NCI-H187 (cell line): ENCODE data around the gene MEN1.
"Not testable (repeated sequence)": the region's sequence is repeated elsewhere in the genome, so short reads cannot be mapped to it uniquely, and the experiment has no call there.

Experiments
- DNase-seq, 2 experiments: peaks; one replicate each; lab custom pipeline; 2025; lab: John Stamatoyannopoulos, UW

MEN1 gene

DNA sequence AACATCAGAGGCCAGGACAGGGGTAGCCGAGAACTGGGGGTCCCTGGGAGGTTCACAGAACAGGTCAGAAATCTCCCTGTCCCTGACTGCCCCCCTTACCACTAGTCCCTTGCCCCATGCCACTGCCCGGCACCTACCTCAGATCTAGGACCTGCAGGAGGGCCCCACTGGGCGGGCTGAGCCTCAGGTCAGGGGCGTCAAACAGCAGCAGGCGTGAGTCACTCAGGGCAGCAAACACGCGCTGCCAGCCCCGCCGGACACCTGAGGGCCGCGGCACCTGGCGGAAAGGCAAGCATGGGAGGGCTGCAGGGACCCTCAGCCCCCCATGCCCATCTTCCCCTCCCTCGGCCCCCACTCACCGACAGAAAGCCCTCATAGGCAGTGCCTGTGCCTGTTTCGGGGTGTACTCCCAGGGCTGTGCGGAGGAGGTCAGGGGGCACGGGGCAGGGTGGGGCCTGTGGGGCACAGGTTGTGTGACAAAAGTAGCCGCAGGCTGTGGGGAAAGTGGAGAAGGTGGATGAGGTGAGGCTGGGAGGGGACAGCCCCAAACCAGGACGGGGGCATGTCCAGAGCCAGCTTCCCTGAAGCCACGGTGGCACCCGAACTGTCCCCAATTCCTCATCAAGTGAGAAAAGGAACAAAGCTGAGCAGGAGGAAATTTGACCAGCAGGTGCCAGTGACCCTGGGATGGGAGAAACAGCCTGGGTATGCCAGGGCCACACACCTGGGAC lies 22.3 kb upstream of the MEN1 start:
- DNase-seq, result no peak

DNA sequence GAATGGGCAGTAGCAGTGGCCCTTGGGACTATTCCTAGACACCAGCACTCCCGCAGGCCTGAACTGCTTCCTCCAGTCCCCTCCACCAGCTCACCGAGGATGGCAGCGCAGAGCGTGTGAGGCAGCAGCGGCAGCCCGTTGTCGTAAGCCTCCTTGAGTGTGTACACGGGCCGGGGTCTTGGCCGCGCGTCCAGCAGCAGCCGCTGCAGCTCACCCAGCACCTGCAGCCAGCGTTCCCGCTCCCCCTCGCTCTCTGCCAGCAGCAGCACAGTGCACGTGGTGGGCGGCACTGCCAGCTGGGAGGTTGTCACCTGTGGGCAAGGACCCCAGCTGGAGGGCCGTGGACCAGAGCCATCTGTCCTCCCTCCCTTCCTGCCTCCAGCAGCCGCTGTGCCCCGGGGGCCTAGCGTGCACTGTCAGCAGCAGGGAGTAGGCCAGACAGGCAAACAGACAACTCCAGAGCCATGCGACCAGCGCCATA lies 21.1 kb upstream of the MEN1 start:
- DNase-seq, result no peak

DNA sequence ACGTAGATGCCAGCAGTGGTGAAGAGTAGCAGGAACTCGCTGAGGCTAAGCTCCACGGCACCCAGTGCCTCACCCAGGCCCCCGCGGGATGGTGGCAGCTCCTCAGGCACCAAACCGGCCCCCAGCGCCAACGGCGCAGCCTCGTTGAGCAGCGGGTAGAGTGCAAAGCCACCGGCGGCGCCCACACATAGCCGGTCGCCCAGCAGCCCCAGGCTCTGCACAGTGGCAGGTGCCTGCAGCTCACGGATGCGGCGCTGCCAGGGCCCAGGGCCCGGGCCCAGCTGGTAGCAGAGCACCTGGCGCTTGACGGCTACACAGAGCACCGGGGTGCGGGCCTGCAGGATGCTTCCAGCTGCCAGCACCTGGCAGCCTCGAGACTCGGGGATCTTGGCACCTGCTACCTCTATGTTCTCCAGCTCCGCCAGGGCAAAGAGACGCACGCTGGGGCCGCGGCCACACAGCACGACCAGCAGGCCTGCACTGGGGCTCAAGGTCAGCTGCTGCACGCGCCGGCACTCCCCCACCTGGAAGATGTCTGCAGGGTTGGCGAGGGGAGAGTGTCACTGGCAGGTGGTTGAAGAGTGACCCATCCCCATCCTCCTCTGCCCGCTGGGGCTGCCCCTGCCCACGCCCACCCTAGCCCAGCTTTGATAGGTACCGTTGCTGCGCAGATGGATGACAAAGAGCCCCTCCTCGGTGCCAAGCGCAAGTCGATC lies 19.3 kb upstream of the MEN1 start:
- no peak for DNase-seq

DNA sequence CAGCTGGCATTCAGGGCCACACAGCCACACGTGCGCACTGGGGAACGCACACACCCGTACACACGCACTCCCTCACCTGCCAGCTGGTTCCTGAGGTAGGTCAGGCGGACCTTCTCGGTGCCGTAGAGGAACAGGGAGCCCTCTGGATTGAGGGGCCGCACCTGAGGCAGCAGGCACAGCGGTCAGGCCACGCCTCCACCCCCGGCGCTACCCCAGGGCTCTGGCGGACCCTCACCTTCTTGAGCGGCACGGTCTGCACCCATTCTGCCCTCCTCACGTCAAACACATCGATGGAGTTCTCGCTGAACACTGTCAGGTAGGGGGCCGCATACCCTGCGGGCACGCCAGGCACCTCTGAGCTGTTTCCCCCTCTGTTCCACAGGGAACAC lies 17.1 kb upstream of the MEN1 start:
- DNase-seq, result no peak

DNA sequence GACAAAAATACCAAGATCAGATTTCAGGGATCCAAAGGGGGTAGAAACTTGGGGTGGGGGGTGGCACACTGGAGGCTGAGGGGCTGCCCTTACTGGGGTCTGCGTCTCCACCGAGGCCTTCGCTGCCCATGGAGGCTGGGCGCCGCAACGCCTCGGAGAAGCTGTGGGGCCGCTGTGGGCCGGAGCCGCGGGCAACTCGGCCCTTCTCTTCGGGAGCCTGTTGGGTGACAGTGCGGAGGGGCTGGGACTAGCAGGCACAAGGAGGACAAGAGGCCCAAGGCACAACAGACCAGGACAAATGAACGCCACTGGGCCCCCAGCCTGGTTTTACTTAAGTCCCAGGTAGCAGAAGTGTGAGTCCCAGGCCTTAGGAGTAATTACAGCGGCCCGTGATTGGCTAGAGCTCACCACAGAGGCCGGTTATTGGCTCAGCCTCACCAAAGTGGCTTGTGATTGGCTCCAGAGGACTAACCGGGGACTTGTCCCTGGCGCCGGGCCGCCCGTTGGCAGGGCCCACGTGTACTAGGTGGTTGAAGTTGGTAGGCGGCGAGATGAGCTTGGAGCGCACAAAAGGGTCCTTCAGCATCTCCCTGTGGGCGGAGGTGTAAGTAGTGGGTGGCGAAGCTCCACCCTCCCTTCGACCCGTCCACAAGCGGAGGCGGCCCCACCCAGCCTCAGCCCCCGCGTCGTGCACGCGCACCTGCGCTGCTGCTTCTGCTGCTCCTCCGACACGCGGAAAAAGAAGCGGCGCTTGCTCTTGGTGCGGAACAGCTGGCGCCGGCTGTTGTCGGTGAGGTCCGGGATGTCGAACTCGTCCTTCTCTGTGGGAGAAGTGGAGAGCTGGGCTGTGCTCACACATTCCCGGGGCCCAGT lies 16.5 kb upstream of the MEN1 start:
- DNase-seq, result no peak

DNA sequence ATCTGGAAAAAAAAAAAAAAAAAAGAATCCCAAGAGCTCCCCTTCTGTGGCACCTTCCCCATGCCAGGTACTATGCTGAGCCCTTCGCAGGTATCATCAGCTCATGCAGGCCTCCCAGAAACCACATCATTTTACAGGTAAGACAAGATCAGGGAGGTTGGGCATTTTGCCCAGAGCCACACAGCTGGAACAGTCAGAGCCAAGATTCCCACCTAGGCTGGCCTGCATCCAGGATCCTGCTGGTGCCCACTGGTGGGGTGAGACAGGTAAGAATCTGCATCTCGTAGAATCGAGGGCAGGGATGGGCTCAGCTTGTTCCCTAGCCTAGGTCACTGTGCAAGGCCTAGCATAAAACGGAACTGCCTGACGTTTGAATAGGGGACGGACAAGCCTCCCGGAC lies 15.7 kb upstream of the MEN1 start:
- DNase-seq, result no peak

DNA sequence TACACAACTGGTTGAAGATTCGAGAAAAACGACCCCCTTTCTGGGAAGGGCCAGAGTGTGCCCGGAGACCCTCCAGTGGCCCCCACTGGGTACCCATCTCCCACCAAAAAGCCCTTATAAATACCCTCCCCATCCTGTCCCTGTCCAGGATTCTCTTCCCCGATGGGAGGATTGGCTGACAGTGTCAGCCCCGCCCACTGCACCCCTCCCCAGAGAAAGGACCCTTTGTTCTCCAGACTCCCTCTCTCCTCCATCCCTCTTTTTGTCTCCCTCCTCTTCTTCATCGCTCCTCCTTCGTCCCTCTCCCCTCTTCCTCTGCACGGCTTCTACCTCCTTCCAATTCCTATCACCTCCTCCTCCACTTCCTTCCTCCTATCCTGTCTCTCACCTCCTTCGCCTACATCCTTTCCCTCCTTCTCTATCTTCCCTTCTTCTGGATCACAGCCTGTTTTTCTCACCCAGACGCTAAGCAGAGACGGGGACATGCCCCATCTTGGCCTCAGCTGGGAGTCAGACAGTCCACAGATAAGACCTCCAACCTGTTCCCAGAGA lies 13.3 kb upstream of the MEN1 start:
- no peak for DNase-seq

DNA sequence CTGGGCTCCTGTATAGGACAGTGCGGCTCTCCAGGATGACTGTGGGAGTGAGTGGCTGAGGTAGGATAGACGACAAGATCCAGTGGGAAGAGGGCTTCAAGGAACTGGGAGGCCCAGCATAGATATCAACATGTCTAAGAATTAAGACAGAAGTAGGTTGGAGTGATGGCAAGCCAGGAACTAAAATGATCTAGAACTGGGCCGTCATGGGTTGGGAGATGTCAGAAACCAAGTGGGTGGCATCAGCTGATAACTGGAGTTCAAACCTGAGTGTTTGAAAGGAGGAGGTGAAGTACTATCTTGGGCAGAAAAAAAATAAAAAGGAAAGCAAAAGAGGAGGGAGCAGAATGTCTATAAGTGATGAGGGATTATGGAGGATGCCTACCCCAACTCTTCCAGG lies 7.1 kb upstream of the MEN1 start:
- no peak for DNase-seq

DNA sequence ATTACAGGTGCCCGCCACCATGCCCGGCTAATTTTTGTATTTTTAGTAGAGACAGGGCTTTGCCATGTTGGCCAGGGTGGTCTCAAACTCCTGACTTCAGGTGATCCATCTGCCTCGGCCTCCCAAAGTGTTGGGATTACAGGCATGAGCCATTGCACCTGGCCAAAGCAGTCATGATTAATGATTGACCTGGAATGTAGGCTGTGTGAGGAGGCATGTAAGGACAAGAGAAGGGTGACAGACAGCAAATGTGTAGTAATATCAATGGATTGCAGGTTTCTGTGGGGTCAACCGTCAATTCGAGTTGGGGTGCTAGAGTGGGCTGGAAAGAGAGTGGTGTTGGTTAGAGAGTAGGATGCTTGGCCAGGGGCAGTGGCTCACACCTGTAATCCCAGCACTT lies 5.1 kb upstream of the MEN1 start:
- not testable (repeated sequence) for DNase-seq

DNA sequence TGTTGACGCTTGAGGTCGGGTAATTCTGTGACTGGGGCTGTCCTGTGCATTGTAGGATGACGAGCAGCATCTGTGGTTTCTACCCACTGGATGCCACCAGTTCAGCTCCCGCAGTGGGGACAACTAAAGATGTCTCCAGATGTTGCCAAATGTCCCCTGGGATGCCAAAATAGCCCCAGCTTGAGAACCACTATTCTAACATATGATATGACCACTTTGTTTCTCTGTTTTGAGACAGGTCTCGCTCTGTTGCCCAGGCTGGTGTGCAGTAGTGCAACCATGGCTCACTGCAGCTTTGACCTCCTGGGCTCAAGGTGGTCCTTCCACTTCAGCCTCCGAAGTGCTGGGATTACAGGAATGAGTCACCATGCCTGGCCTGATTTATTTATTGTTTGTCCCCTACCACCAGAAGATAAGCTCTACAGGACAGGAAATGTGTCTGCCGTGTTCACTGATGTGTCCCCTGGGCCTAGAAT lies 4.4 kb upstream of the MEN1 start:
- no peak for DNase-seq

DNA sequence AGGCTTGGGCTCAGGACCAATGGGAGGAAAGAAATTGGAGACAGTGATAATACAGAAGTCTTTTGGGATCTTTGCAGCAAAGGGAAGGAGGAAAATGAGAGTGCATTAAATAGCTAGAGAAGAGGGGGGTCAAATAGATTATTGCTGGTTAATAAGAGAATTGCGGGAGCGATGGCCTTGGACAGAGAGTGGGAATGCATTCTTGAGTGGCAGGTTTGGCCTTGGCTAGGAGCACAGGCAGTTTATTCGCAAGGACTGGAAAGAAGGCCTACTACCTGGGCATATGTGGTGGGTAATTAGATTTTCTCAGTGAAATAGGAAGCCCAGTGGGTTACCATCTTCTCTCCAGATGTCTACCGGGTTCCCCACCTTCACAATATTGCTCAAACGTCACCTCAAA lies 3.5 kb upstream of the MEN1 start:
- DNase-seq, result no peak

DNA sequence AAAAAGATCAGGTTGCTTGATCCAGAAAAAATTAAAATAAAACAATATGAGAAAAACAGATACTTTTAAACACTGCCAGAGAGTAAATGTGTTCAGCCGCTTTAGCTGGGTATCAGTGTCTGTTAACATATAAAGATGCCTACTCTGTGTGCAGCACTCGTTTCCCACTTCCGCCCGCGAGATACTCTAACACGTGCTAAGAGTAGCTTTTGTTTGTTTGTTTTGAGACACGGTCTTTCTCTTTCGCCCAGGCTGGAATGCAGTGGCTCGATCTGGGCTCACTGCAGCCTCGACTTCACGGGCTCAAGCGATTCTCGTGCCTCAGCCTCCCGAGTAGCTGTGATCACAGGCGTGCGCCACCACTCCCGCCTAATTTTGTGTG lies 531 bp upstream of the MEN1 start:
- no peak for DNase-seq

DNA sequence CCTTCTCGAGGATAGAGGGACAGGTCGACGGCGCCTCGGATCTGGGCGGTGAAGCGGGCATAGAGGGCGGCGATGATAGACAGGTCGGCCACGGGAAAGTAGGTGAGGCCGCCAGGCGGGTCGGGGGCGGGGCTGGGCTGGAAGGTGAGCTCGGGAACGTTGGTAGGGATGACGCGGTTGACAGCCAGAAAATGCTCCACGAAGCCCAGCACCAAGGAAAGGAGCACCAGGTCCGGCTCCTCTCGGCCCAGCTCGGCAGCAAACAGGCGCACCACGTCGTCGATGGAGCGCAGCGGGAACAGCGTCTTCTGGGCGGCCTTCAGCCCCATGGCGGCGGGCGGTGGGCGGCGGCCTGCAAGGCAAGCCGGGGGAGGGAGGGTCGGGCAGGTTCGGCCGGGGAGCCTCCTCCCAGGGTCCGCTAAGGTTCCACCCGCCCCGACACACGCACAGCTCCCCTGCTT lies 540 bp downstream of the MEN1 start:
- no peak for DNase-seq

DNA sequence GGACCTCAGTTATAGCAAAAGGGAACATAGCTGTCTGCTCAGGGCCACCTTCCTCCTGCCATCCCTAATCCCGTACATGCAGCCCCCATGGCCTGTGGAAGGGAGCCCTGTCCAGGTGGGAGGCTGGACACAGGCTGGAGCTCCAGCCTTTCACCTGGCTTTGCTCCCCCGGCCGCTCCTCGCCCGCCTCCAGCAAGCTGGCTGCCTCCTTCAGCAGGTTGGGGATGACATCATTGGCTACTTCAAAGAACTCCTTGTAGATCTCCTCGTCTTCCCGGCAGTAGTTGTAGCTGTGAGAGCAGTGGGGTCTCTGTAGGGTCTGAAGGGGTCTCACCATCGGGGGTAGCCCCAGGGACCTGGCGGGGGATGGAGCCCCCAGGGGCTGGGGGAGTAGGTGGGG lies 4.9 kb downstream of the MEN1 start:
- no peak for DNase-seq

DNA sequence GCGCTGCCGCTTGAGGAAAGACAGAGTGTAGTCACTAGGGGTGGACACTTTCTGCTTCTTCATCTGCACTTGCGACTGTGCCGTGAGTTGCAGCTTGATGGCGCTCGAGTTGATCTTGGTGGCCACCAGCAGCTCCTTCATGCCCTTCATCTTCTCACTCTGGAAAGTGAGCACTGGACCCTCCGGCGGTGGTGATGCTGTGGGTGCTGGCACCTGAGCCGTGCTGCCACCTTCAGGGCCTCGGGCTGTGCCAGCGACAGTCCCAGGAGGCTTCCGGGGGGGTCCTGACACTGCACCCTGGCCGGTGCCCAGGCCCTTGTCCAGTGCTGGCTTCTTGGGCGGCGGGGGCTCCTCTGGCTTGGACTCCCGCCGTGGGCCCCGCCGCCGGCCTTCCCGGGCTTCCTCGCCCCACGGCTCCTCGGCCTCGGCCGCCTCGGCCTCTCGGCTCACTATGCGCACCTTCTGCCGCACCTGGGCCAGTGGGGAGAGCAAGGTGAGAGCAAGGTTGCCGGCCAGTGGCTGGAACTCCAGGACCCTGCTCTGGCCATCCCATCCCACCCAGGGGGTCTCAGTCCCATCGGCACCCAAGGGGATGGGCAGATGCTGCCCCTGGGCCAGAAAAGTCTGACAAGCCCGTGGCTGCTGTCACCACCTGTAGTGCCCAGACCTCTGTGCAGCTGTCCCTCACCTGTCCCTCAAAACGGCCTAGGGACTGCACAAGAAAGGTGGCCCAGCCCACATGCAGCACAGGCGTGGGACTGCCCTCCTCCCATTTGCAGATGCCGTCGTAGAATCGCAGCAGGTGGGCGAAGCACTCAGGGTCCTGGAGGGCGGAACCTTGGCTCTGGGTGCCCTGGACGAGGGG lies 5.8 kb downstream of the MEN1 start:
- no peak for DNase-seq

DNA sequence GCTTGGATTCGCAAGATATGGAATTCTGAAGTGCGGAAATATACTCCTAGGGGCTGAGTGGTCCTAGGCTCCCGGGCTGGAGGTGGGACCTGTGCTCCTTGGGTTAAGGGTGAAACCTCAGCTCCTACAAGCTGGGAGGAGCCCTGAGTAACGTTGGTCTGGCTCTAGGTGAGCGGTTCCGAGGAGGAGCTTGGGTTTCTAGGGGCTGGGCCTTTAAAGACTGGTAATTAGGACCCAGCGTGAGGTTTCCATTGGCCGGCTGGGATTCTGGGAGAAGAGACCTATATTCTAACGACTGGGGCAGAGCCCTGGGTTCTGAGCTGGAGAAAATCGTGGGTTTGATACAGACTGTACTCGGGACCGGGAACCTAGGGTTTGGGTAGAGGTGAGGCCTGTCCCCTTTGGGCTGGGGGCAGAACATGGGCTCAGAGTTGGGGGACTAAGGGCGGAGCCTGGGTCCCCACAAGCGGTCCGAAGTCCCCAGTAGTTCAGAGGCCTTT lies 6.5 kb downstream of the MEN1 start:
- no peak for DNase-seq

DNA sequence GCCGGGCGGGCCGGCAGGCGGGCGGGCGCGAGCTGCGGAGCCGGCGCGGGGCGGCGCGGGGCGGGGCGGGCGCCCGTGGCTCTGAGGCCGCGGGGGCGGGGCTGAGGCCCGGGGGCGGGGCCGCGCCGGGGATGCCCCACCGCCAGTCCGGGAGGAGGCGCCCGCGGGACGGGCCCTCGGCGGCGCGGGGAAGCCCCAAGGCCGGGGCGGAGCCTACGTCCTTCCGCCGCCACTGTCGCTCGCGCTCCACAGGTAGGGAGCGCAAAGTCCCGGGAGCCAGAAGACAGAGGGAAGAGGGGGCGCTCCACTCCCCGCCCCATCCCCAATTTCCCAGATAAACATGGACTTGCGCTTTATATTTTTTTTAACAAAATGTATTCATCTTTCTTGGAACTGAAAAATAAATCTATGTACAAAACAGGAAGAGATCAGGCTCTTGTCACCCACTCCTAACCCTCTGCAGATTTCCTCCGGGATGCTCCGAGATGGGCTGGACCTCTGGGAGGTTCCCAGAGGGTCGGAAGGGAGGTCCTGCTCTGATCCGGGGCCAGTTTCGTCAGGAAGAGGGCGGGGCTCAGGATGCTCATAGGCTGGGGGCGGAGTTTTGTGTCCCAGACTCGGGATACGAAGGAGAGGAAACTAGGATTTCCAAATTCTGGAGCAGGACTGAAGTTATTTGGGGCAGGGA lies 7.0 kb downstream of the MEN1 start, which contains the start of gene MAP4K2:
Gene MAP4K2, minus strand, starts transcription at position 57 of the 688 bp plus-strand sequence. CDS start 65 bp downstream, outside the sequence.
- DNase-seq, result peak; percentile 39 to 74

DNA sequence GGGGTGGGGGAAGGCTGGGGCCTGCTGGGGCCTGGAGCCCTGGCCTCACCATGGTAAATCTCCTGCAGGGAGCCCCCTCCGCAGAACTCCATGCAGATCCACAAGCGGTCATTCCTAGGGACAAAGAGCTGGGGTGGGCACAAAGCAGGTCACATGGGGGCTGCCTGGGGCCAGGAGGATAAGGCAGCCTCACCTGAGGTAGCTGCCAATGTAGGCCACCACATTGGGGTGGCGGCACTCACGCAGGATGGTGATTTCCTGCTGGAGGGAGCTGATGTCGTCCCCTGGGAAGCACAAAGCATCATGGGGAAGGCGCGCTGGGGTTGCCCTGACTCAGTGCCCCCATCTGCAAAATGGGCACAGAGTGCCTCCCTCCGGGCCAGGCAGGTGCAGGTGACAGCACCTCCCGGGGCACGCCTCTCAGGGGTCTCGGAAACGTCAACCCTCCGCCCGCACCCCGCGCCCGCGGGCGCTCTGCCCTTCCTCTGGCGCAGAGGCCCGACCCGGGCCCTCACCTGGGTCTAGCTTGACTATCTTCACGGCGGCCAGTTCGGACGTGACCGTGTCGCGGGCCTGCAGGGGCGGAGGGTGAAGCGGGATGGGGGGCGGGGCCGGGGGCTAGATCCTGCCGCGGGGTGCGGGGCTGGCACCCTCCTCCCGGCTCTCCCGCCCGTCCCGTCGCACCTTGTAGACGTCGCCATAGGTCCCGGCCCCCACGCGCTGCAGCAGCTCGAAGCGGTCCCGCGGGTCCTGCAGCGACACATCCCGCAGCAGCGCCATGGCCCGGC lies 7.8 kb downstream of the MEN1 start:
- DNase-seq, result no peak

DNA sequence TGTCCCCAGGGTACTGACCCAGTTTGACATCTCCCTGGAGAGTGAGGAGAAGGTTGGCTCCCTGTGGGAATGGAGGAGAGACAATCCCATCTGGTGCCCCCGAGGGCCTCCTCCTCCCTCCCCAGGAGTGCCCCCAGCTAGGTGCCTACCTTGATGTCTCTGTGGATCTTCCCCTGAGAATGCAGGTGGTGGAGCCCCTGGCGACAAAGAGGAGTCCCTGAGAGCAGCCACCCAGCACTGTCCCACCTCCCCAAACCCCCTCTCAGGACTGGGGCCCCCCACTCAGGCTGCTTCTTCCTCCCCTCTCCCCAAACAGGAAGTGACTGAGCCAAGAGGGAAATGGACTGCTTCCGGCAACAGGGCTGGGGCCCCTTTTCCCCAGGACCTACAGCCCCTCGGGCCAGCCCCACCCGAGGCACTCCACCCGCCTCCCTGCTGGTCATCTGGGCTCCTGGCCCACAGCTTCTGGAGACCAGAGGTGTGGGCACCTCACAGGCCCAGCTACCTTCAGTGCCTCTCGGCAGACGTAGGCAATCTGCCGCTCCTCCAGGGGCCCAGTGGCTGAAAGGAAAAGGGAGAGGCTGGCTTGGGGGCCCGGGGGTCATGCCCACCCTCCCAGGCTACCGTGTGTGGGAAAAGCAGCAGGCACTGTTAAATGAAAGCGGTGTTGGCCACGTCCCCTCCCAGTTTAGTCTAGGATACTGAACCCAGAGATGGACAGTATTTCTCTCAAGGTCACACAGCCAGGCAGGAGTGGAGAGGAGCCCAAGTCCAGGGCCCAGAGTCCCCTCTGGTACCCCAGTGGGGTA lies 8.6 kb downstream of the MEN1 start:
- no peak for DNase-seq
